T-cell (primary cell): ENCODE results near the gene NDC80. TPM values are rescaled to one million over a fixed set of nuclear protein-coding genes. Genes with fewer than 3 reads are reported as not detected.

ENCODE experiments used
- ATAC-seq, 4 experiments: fragments of 200-7000 bp in 3 of 4; fragments of 150-1000 bp in 1 of 4; cut with Tn5 transposase; replicated peaks in 1 of 4; 1 replicate in 3 of 4; 2 replicates in 1 of 4; pipeline ENCODE4 v1.10.0; 2021; ENCODE audit warnings: moderate library complexity in 3 of 4, mild to moderate bottlenecking in 2 of 4, moderate number of reproducible peaks in 1 of 4
- CTCF ChIA-PET, 2 donors: fragments of 300-600 bp; sonication (Branson Sonifier 250); formaldehyde crosslinking; loops; one replicate each; lab custom pipeline; 2022; ENCODE audit warnings: antibody characterized with exemption in 2 of 2; lab: Charles Lee
- POLR2A ChIA-PET, 2 donors: fragments of 300-600 bp; sonication (Branson Sonifier 250); formaldehyde crosslinking; loops; one replicate each; lab custom pipeline; 2022; ENCODE audit warnings: antibody characterized with exemption in 2 of 2; lab: Charles Lee
- DNase-seq, 35 experiments: peaks; one replicate each; pipeline versions ENCODE4 v3.0.0 to v3.0.0-alpha.2; 2013 to 2023
- H3K27ac ChIP-seq: one replicate; pipeline ENCODE4 v1.5.1; 2013; ENCODE audit warnings: low read length
- H3K27me3 ChIP-seq, 2 experiments: replicated peaks in 1 of 2; 1 replicate in 1 of 2; 2 replicates in 1 of 2; pipeline versions ENCODE4 v1.6.1 to v1.7.0; 2013; ENCODE audit warnings: low read length in 1 of 2, mixed read lengths in 1 of 2; ENCODE audit not compliant: control insufficient read depth in 2 of 2, insufficient read depth in 2 of 2; ENCODE audit errors: extremely low read depth in 1 of 2
- H3K36me3 ChIP-seq, 2 donors: 1 replicate in 1 of 2; 2 replicates in 1 of 2; pipeline versions ENCODE4 v1.6.1 to v1.7.0; 2013; ENCODE audit warnings: low read length in 1 of 2; ENCODE audit not compliant: control insufficient read depth in 2 of 2, insufficient read depth in 1 of 2; ENCODE audit errors: extremely low read depth in 1 of 2
- H3K4me1 ChIP-seq, 2 experiments: 1 replicate in 1 of 2; 2 replicates in 1 of 2; pipeline versions ENCODE4 v1.6.1 to v1.7.0; 2013; ENCODE audit warnings: low read length in 2 of 2, mixed read lengths in 1 of 2; ENCODE audit not compliant: insufficient read depth in 2 of 2, control insufficient read depth in 1 of 2; ENCODE audit errors: extremely low read depth in 1 of 2
- H3K4me3 ChIP-seq, 2 donors: 1 replicate in 1 of 2; 2 replicates in 1 of 2; pipeline versions ENCODE4 v1.5.1 to v1.7.0; 2013; ENCODE audit warnings: mild to moderate bottlenecking in 2 of 2, low read length in 1 of 2, moderate library complexity in 1 of 2; ENCODE audit not compliant: control insufficient read depth in 1 of 2; ENCODE audit errors: extremely low read depth in 1 of 2
- H3K9me3 ChIP-seq: 2 replicates; pipeline ENCODE4 v1.7.0; 2013
- H3K27ac Mint-ChIP-seq, 2 donors: one replicate each; pipeline ENCODE4 v1.8.0; 2020 to 2021; ENCODE audit warnings: mild to moderate bottlenecking in 2 of 2, mixed read lengths in 2 of 2
- H3K27me3 Mint-ChIP-seq, 2 donors: one replicate each; pipeline ENCODE4 v1.8.0; 2021 to 2022; ENCODE audit warnings: mixed read lengths in 2 of 2
- H3K36me3 Mint-ChIP-seq: one replicate; pipeline ENCODE4 v1.8.0; 2021; ENCODE audit warnings: mixed read lengths
- H3K4me1 Mint-ChIP-seq, 3 donors: one replicate each; pipeline ENCODE4 v1.8.0; 2020 to 2022; ENCODE audit warnings: mixed read lengths in 3 of 3, mild to moderate bottlenecking in 1 of 3
- H3K4me3 Mint-ChIP-seq, 3 donors: one replicate each; pipeline ENCODE4 v1.8.0; 2020 to 2022; ENCODE audit warnings: mild to moderate bottlenecking in 3 of 3, mixed read lengths in 3 of 3, moderate library complexity in 3 of 3
- H3K9me3 Mint-ChIP-seq, 3 donors: one replicate each; pipeline ENCODE4 v1.8.0; 2020 to 2022; ENCODE audit warnings: mixed read lengths in 3 of 3
- WGBS: methylation state at CpG from one replicate; pipeline ENCODE4 v1.1.5; 2013; ENCODE audit warnings: missing lambda C conversion rate; ENCODE audit not compliant: insufficient coverage; 5-methylcytosine and 5-hydroxymethylcytosine counted together
- total RNA-seq, 35 experiments: library from RNA in 6 of 35; stranded (reverse) in 6 of 35; fragments of 120-200 nt in 1 of 35; gene quantifications; one replicate each; pipeline versions ENCODE4 v1.2.1 to v1.2.4 and lab custom pipeline; 2013 to 2026

NDC80 gene
- total RNA-seq, 5 donors from 2014 or later (not counting 1 experiment from before 2014, with no cell fraction given): 2.3 to 8.2 (median 3.3) TPM

DNA sequence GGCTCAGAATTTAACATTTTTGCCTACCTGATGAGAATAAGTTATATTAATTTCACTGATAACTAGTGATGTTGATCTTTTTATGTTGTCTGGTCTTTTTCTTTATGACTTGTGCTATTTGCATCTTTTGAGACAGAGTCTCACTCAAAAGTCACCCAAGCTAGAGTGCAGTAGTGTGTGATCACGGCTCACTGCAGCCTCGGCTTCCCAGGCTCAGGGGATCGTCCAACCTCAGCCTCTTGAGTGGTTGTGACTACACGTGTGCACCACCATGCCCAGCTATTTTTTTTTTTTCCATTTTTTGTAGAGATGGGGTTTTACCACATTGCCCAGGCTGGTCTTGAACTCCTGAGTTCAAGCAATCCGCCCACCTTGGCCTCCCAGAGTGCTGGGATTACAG, 91.6 kb downstream of the NDC80 start:
- H3K36me3 Mint-ChIP-seq: peaks cover 53% of the 10 kb centered on the region
- Histone ChIP-seq H3K27ac (no peak overlapping the region), H3K27me3 (no peaks in the 10 kb centered on the region), H3K9me3 (no peaks in the 10 kb centered on the region), H3K4me1 (peaks cover 20 to 30% of the 10 kb centered on the region in 2 experiments), H3K36me3 (peaks cover 0 to 16% of the 10 kb centered on the region in 2 donors), H3K4me3 (no peak overlapping the region)
- H3K27ac Mint-ChIP-seq: peak overlapping the region; percentile 63 to 85
- H3K4me3 Mint-ChIP-seq: peak overlapping the region; percentile 40 to 66 (median 53)
- ATAC-seq: peak in 2 of 4 experiments; percentile 32 to 43
- no CpG with 5 or more reads among the region's 5 CpGs for WGBS
- POLR2A ChIA-PET: interaction anchor here in 1 of 2 donors (0.6 kb wide), 1 partner anchor 32 kb away, joined by 3 read pairs; no protein-coding TSS in a partner anchor
- peaks cover 0 to 3% (median 0%) of the 10 kb centered on the region in 3 donors for H3K9me3 Mint-ChIP-seq
- no peaks in the 10 kb centered on the region for H3K27me3 Mint-ChIP-seq
- no peak for DNase-seq
- CTCF ChIA-PET: interaction anchor here in 1 of 2 donors (1.2 kb wide), 1 partner anchor 26 kb away, joined by 3 read pairs; no protein-coding TSS in a partner anchor
- peaks cover 72 to 82% (median 74%) of the 10 kb centered on the region in 3 donors for H3K4me1 Mint-ChIP-seq

Other genes with a start within 250 kb of the NDC80 start
- gene METTL4, start 52 bp upstream of the NDC80 start, total RNA-seq: 10 to 100 TPM; 15.1 to 27.7 (median 21.4) TPM
- gene SMCHD1, start 84.2 kb downstream of the NDC80 start, total RNA-seq: 100 to 1,000 TPM; 179 to 423 (median 206) TPM